GM21360 (cell line): ENCODE results near the gene SETD9.

ENCODE experiments used
- ATAC-seq: cut with Tn5 transposase; IDR thresholded peaks from one replicate; pipeline ENCODE4 v1.9.1; 2021; ENCODE audit warnings: mild to moderate bottlenecking, moderate library complexity; ENCODE audit not compliant: unreplicated experiment

Gene SETD9

DNA sequence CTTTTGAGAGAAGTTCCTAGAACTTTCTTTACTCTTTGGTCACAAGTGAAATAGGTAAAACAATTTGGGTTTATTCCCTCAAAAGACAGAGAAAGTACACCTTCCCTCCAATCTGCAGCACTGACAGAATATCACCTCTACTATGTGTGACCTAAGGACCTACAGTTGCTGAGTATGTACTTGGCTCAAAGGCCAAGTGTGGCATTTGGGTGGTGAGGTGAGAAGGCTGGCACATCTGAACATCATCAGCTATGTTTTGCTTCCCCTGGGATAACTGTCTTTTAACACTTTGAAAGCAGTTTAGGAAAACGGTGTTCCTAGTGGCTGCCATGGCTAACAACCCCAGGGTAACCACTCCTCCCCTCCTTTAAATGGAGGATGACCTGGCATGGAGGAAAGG lies 24.9 kb downstream of the SETD9 start:
- no peak for ATAC-seq

DNA sequence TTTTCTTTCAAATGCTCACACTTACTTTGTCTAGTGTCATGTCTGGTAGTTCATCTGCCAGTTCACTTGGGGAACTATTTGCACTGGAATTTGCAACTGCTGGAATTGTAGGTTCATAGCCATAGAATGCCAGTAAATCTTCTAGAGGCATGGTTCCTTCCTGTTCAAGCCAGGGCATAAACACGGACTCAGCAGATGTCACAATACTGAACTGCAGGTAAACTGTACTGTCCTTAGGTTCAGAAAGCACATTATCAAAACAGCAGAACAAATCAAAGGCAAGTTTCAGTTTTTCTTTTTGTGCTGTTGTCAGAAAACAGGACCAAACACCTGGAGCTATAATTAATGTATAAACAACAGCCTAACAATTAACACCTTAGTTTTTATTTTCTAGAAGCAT lies 29.5 kb downstream of the SETD9 start:
- ATAC-seq: no peak

DNA sequence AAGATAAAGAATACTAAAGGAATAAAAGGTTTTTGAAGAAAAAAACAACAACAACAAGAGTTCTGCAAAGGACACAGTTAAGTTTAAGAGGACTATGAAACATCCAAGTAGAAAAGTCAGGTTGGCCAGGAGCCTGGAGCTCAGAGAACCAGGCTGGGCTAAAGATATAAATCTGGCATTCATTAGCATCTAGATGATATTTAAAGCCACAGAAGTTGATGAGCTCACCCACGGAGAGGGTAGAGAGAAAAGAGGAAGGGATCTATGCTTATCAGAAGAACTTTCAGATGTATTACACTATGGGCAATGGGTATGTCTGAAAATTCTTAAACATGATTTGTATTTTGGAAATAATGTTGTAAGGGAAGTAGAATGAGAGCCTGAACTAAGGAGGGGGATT lies 32.6 kb downstream of the SETD9 start:
- no peak for ATAC-seq

DNA sequence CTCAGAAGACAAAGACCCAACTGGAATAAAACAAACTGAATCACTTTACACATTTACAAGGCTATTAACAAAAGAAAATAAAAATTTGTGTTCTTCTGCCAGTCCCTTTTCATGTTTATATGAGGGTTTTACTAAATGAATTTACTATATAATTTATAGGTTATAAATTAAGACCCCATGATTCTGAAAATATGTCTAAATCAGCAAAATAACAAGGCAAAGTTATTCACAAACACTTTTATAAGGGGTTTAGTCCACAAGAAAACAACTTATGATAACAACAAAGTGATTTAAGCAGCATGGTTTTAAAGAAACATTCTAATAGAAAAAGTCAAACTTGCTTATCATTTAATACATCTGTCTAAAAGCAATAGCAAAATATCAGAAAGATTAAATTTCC lies 37.7 kb downstream of the SETD9 start:
- ATAC-seq: no peak

DNA sequence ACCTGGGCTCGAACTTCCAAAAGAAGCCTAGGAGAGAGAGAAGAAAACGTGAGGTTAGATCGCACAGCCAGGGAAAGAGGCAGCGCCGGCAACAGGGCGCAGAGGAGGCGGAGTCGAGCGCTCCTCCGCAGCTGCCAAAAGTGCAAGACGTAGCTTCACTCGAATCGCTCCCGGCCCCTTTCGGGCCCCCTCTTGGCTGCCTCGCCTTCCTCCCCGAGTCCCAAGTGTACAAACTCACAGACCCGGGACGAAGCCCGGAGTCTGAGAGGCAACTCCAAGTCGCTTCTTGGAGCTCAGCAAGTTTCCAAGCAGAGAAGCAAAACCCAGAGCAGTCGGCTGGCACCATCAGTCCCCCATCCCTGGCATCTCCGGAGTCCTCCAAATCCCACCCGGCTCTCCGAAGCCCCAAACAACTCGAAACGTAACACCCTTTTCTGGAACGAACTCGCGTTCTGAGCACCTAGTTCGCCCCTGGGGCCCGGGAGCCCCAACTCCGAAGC lies 41.3 kb downstream of the SETD9 start:
- peak; percentile 47 for ATAC-seq

DNA sequence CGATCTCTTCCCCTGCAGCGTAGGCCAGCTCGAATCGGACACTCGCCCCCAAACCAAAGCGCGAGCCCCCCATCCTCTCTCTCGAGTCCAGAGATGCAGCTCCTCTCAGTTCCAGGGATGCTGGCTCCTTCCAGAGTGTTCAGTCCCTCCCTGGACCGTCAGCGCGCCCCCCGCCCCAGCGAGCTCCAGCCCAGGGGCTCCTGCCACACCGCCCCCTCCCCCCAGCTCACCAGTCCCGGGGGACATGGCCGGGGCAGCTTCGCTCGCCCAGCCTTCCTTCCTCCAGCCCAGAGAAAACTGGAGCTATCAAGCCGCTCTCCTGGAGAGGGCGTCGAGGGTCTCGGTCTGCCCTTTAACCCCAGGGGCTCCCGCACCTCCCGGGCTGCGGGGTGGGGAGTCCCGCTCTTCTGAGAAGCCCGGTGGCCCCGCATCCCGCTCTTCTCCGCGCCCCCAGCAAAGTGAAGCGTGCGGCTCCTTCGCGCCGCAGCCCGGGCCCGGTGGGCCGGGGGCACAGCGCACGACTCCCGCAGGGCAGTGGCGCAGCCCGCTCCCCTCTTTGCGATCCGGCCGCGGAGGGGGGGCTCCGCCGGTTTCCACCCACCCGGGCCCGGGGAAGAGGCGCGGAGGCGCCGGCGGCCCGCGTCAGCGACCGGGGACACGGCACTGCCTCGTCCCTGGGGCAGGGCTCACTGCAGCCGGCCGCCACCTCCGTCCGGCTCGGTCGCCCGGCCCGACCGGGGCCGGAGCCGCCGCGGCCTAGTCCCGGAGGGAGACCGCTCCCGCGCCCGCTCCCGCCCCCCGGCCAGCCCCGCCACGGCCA lies 41.9 kb downstream of the SETD9 start:
- peak; percentile 42 for ATAC-seq

DNA sequence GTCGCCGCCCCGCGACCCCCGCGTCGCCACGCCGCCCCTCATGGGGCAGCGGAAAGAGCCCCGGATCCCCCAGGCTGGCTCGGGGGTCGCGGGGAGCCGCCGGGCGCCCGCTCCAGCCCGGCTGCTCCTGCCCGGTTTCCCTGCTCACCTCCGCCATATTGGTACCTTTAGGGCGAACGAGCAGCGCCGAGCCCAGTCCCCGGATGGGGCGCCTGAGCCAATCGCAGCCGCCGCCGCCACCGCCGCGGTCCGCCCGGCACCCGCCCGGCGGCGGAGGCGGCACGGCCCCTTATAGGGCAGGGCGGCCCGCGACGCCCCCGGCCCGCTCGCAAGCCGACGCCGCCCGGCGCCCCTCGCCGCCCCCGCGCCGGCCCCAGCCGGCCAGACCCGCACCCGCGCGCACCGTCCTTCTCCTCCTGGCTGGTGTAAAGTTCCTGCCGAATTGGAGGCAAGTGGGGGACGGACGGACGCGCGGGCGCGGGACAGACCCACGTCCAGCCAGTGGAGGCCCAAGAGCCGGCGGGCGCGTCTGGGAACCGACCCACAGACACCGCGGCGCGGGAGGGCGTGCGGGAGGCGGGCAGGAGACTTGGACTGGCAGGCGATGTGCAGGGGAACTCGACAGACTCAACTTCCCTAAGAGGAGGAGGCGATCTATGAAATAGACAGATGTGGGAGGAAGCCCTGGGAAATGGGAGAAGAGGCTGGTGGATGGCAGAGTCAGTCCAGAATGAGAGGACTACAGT lies 42.7 kb downstream of the SETD9 start, which contains the start of gene MIER3:
TSS of gene MIER3 (minus strand) at position 178 of the 746 bp plus-strand sequence. CDS start at position 157, 21 bp downstream.
- ATAC-seq: peak; percentile 89

DNA sequence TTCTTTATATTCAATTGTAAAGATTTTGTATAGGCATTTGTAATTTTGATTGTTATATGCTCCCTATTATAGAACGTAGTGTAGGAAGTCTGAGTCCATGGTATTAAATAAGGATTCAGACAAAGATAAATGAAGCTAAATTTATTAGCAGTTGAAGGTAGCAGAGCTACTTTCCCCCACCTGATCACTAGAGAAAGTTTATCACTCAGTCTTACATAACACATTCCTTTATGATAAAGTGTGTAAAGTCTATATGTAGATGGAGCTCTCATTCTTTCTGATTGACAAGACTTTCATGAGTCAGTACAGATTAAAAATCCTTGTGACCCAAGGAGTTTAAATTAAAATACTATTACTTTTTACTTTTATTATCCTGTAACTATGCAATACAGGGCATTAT lies 44.9 kb downstream of the SETD9 start:
- no peak for ATAC-seq

DNA sequence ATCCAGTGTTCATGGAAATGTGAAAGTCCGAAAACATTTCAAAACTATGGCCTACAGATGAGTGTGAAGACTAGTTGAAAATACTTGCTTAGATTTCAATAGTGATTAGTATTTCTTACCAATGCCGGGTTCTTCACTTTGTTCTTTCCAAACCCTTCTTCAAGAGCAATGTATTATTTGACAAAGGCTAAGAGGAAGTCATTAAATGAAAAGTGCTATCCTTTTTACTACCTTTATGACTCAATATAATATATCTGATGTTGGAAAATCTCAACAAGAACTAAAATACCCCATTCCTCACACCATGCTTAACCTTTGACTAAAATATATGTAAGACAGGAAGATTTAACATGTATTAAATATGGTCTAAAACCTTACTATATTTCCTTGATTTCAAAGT lies 49.2 kb downstream of the SETD9 start:
- no peak for ATAC-seq

DNA sequence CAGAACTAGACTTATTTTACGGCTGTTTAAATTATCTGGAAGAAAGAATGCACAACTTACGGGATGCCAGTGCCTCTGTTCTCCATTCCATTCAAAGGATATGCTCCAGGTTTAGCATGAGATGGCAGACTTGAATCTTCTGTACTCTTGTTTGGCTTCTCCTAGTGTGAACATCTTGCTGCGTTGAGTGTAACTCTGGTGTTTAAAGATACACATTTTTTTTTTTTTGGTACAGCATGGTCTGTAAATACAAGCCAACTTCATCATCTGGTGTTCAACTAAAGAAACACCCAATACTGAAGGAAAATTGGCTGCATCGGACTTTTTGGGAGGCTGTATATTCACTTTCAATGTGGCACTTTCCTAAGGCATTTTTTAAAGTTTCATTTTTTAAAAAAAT lies 49.9 kb downstream of the SETD9 start:
- no peak for ATAC-seq

DNA sequence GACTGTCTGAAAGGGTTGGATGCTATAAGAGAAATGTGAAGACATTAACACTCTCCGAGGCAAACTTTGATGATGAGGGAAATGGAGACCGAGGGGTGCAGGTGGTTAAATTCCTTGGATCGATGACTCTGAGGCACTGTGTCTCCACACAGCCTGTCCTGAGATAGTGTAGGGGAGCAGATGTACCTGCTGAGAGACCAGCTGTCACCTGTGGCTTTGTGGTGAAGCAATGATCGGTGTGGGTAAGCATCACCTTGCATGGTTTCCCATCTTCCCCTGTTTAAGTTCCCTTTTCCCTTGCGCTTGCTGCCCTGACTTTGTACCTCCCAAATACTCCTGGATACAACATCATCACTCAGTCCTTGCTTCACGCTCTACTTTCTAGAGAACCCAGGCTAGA lies 52.4 kb downstream of the SETD9 start:
- ATAC-seq: no peak

DNA sequence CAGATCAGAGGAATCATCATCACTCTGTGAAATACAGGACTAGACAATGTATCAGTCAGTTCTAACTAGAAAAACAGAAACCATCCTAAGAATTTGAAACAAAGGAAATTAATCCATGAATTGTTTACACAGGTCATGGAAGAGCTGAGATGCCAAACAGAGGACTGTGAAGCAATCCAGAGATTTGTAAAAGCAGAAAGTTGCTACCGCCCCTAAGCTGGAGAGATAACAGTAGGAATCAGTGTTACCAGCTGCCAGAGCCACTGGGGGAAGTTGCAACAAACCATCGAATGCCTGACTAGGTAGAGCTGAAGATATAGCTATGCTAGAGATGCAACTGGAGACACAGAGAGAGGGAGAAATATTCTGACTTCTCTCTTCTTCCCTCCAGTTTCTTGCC lies 52.9 kb downstream of the SETD9 start:
- no peak for ATAC-seq

DNA sequence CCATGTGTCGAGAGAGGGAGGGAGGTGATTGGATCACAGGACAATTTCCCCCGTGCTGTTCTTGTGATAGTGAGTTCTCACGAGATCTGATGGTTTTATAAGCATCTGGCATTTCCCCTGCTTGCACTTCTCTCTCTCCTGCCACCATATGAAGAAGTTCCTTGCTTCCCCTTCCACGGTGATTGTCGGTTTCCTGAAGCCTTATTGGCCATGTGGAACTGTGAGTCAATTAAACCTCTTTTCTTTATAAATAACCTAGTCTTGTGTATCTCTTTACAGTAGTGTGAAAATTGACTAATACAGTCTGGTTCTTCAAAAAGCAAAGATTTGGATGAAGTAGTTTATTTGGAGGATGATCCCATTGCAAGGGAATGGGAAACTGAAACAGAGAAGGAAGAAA lies 53.9 kb downstream of the SETD9 start:
- no peak for ATAC-seq

DNA sequence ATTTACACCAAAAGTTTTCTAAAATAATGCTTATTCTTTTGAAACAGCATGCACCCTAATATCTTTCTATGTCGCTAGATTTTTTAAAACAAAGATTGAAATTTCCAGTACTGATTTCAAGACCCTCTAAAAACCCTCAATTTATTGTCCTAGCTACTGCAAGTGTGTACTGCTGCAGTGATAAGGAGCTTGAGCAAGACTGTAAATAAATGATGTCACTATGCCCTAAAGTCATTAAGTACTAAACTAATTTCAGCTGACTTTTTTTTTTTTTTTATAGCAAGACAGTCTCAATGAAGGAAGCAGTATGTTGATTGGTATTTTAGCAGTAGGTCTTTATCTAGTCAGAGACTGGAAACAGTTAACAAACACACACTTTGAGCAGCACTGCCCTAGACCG lies 54.8 kb downstream of the SETD9 start:
- ATAC-seq: no peak
